K562 (cell line): ENCODE results near the gene TMEM167A. TPM values are rescaled to one million over a fixed set of nuclear protein-coding genes. Genes with fewer than 3 reads are reported as not detected.

ENCODE experiments used
- ATAC-seq: fragments of 200-7000 bp; cut with Tn5 transposase; 3 replicates; pipeline ENCODE4 v1.9.1; 2020; ENCODE audit warnings: moderate library complexity
- BruUV-seq: library from RNA; stranded (reverse); fragments of 400-500 nt; replicated peaks from 2 replicates; lab custom pipeline; 2021; lab: Mats Ljungman, UMichigan
- CTCF ChIA-PET: fragments of 300-600 bp; formaldehyde crosslinking; extraction: SDS; loops from one replicate; lab custom pipeline; 2021; ENCODE audit warnings: low intra/inter-chr PET ratio; lab: Yijun Ruan, JAX
- POLR2A ChIA-PET: fragments of 300-600, 350-650 bp; sonication (Branson Sonifier 250); formaldehyde crosslinking; extraction: SDS; loops from one replicate; lab custom pipeline; 2021; ENCODE audit warnings: antibody characterized with exemption, inconsistent platforms; lab: Yijun Ruan, JAX
- DNase-seq, 4 experiments: peaks; one replicate each; pipeline versions ENCODE4 v3.0.0 to v3.0.0-alpha.2; 2011 to 2018; ENCODE audit warnings: low spot score in 3 of 4, mixed read lengths in 3 of 4; ENCODE audit errors: extremely low read depth in 1 of 4
- FAIRE-seq: peaks from 2 replicates; lab custom pipeline; 2011; peaks lifted over from hg19 to GRCh38; lab: Jason Lieb, UNC
- H2AFZ ChIP-seq: 2 replicates; pipeline ENCODE4 v1.6.0; 2011; ENCODE audit warnings: low read depth, low read length, control low read depth, inconsistent platforms
- H3K27ac ChIP-seq: fragments of 200-600 bp; 3 replicates; pipeline ENCODE4 v1.8.0; 2011; ENCODE audit warnings: low read depth, mild to moderate bottlenecking, control low read depth, inconsistent platforms, low read length, moderate library complexity, mixed read lengths; ENCODE audit errors: extremely low read depth
- H3K27me3 ChIP-seq, 2 experiments: fragments of 300-600 bp in 1 of 2; 2 replicates in 1 of 2; 3 replicates in 1 of 2; pipeline versions ENCODE4 v1.6.0 to v1.8.0; 2011; ENCODE audit warnings: inconsistent platforms in 2 of 2, low read length in 2 of 2, mild to moderate bottlenecking in 1 of 2, mixed read lengths in 1 of 2, moderate library complexity in 1 of 2; ENCODE audit not compliant: control insufficient read depth in 2 of 2, insufficient read depth in 2 of 2
- H3K36me3 ChIP-seq: fragments of 300-600 bp; 3 replicates; pipeline ENCODE4 v1.8.0; 2011; ENCODE audit warnings: mild to moderate bottlenecking, low read length, inconsistent platforms; ENCODE audit not compliant: control insufficient read depth, insufficient read depth
- H3K4me1 ChIP-seq, 2 experiments: fragments of 200-600 bp in 1 of 2; replicated peaks in 1 of 2; 2 replicates in 1 of 2; 3 replicates in 1 of 2; pipeline versions ENCODE4 v1.5.1 to v1.8.0; 2011; ENCODE audit warnings: inconsistent platforms in 2 of 2, low read length in 2 of 2, mild to moderate bottlenecking in 1 of 2, mixed read lengths in 1 of 2, moderate library complexity in 1 of 2; ENCODE audit not compliant: control insufficient read depth in 2 of 2, insufficient read depth in 2 of 2
- H3K4me2 ChIP-seq: 2 replicates; pipeline ENCODE4 v1.6.1; 2011; ENCODE audit warnings: low read length, control low read depth, inconsistent platforms, mixed read lengths; ENCODE audit not compliant: insufficient read depth
- H3K4me3 ChIP-seq: fragments of 200-600 bp; sonication (generic), shearing (Covaris generic); 2 replicates; pipeline ENCODE4 v1.5.1; 2016; ENCODE audit warnings: control low read depth, inconsistent platforms
- H3K79me2 ChIP-seq: fragments of 200-600 bp; 3 replicates; pipeline ENCODE4 v1.8.0; 2011; ENCODE audit warnings: low read length, inconsistent platforms; ENCODE audit not compliant: control insufficient read depth, insufficient read depth
- H3K9ac ChIP-seq, 2 experiments: 2 replicates each; pipeline versions ENCODE4 v1.6.0 to v1.6.1; 2011; ENCODE audit warnings: low read depth in 2 of 2, low read length in 2 of 2, control low read depth in 1 of 2, inconsistent platforms in 1 of 2, mild to moderate bottlenecking in 1 of 2, mixed read lengths in 1 of 2; ENCODE audit not compliant: insufficient read depth in 1 of 2
- H3K9me1 ChIP-seq: one replicate; pipeline ENCODE4 v1.6.0; 2011; ENCODE audit warnings: inconsistent platforms, mild to moderate bottlenecking, low read length, moderate library complexity; ENCODE audit not compliant: control insufficient read depth, insufficient read depth
- H3K9me3 ChIP-seq: replicated peaks from 2 replicates; pipeline ENCODE4 v1.5.1; 2011; ENCODE audit warnings: low read depth, low read length, inconsistent platforms; ENCODE audit not compliant: control insufficient read depth, insufficient read depth
- H4K20me1 ChIP-seq: replicated peaks from 2 replicates; pipeline ENCODE4 v1.6.1; 2011; ENCODE audit warnings: low read length, inconsistent platforms, mixed read lengths; ENCODE audit not compliant: control insufficient read depth, insufficient read depth
- CBFA2T2 ChIP-seq: fragments of 450-650 bp; conservative IDR thresholded peaks from 2 replicates; pipeline ENCODE4 v1.6.1; 2017; ENCODE audit warnings: mild to moderate bottlenecking
- CREB1 ChIP-seq, 2 experiments: sonication (generic) in 1 of 2; formaldehyde crosslinking in 1 of 2; IDR thresholded peaks; 2 replicates each; pipeline versions ENCODE4 v1.6.1 to v1.8.0; 2012 to 2022; ENCODE audit warnings: inconsistent platforms in 1 of 2, mild to moderate bottlenecking in 1 of 2, missing genetic modification reagents in 1 of 2, moderate library complexity in 1 of 2
- FOXK2 ChIP-seq, 2 experiments: fragments of 450-650 bp; IDR thresholded peaks in 1 of 2; conservative IDR thresholded peaks in 1 of 2; 2 replicates each; pipeline ENCODE4 v1.6.1; 2016; ENCODE audit warnings: low read depth in 2 of 2, mild to moderate bottlenecking in 1 of 2
- GATAD2B ChIP-seq: fragments of 450-650 bp; IDR thresholded peaks from 2 replicates; pipeline ENCODE4 v1.6.1; 2017; ENCODE audit warnings: mild to moderate bottlenecking, borderline replicate concordance
- IRF2 ChIP-seq: sonication (generic); formaldehyde crosslinking; IDR thresholded peaks from 2 replicates; pipeline ENCODE4 v1.8.1; 2022; ENCODE audit warnings: mild to moderate bottlenecking, missing genetic modification reagents
- TEAD1 ChIP-seq, 2 experiments: fragments of 450-650 bp in 1 of 2; sonication (generic) in 1 of 2; formaldehyde crosslinking; IDR thresholded peaks; 2 replicates each; pipeline versions ENCODE4 v1.4.0 to v1.8.0; 2020 to 2022; ENCODE audit warnings: mild to moderate bottlenecking in 2 of 2, missing genetic modification reagents in 1 of 2
- U2AF2 ChIP-seq: fragments of 200-400 bp; formaldehyde crosslinking; optimal IDR thresholded peaks from 2 replicates; pipeline ENCODE3; 2017; ENCODE audit warnings: low read depth, mild to moderate bottlenecking, low read length
- ZBTB17 ChIP-seq: fragments of 450-650 bp; formaldehyde crosslinking; IDR thresholded peaks from 2 replicates; pipeline ENCODE4 v1.4.0; 2020; ENCODE audit warnings: mild to moderate bottlenecking
- ZNF274 ChIP-seq: IDR thresholded peaks from 2 replicates; pipeline ENCODE4 v1.6.1; 2011; ENCODE audit warnings: low read depth, mild to moderate bottlenecking, low read length, moderate library complexity, borderline replicate concordance
- ZNF766 ChIP-seq: fragments of 200-800 bp; sonication (Bioruptor generic); conservative IDR thresholded peaks from 2 replicates; pipeline ENCODE4 v1.6.1; 2016; ENCODE audit warnings: missing genetic modification characterization, missing compliant biosample characterization
- WGBS: fragments of 100-300 bp; shearing (Covaris generic); methylation state at CpG from one replicate; pipeline ENCODE4 v1.1.6; 2016; ENCODE audit warnings: low coverage, mixed read lengths; ENCODE audit not compliant: insufficient coverage; ENCODE audit errors: missing lambda C conversion rate; 5-methylcytosine and 5-hydroxymethylcytosine counted together
- in situ Hi-C: fragments of 300-500 bp; cut with MboI; formaldehyde crosslinking; loops from 4 replicates; pipeline ENCODE4 v1.15.0; 2018; ENCODE audit warnings: inconsistent platforms, mixed read lengths
- intact Hi-C: fragments of 100-400 bp; cut with micrococcal nuclease; formaldehyde crosslinking; loops from 2 replicates; pipeline ENCODE4 v1.14.2; 2022
- polyA plus RNA-seq, 8 experiments: library from polyadenylated mRNA; depleted of rRNA in 4 of 8; stranded (reverse) in 5 of 8; unstranded in 3 of 8; fragments of >200 nt; fragmentation: Nextera tagmentation in 2 of 8; fragmentation: Illumina TruSeq in 1 of 8; extraction: Ambion mirVana in 2 of 8; extraction: Trizol in 1 of 8; gene quantifications; 2 replicates each; pipeline versions ENCODE4 v1.2.1 to v1.2.3, GENCODE V29; 2011 to 2014; ENCODE audit warnings: inconsistent platforms in 1 of 8, missing spikeins in 1 of 8
- total RNA-seq, 7 experiments: library from RNA; depleted of rRNA in 6 of 7; stranded (reverse); fragments of >200 nt in 6 of 7; fragmentation: Illumina TruSeq in 2 of 7; extraction: Trizol in 2 of 7; gene quantifications; 2 replicates each; pipeline versions ENCODE4 v1.2.1 to v1.2.3, GENCODE V29; 2011 to 2021; ENCODE audit warnings: low replicate concordance in 1 of 7
- TF ChIP-seq, protein P1 (sequence below): sonication (generic); formaldehyde crosslinking; IDR thresholded peaks from 2 replicates; pipeline ENCODE4 v1.8.1; 2023; ENCODE audit warnings: mild to moderate bottlenecking, missing genetic modification reagents
- TF ChIP-seq, protein P2 (sequence below): fragments of 450-650 bp; IDR thresholded peaks from one replicate; pipeline ENCODE4 v1.6.1; 2018; ENCODE audit warnings: mild to moderate bottlenecking, moderate library complexity; ENCODE audit not compliant: partially characterized antibody
- TF ChIP-seq, protein P3 (sequence below): fragments of 250-450 bp; sonication (Bioruptor Pico); IDR thresholded peaks from 2 replicates; pipeline ENCODE4 v1.4.0; 2020; ENCODE audit warnings: mild to moderate bottlenecking, moderate library complexity, borderline replicate concordance
- TF ChIP-seq, protein P4 (sequence below): sonication (generic); formaldehyde crosslinking; IDR thresholded peaks from 2 replicates; pipeline ENCODE4 v1.8.0; 2023; ENCODE audit warnings: mild to moderate bottlenecking, missing genetic modification reagents

Gene TMEM167A
- total and polyA plus RNA-seq, 9 of the 15 experiments (the other 6 are each of a cell fraction or from before 2014, with no cell fraction given): 35.3 to 458 (median 110) TPM

DNA sequence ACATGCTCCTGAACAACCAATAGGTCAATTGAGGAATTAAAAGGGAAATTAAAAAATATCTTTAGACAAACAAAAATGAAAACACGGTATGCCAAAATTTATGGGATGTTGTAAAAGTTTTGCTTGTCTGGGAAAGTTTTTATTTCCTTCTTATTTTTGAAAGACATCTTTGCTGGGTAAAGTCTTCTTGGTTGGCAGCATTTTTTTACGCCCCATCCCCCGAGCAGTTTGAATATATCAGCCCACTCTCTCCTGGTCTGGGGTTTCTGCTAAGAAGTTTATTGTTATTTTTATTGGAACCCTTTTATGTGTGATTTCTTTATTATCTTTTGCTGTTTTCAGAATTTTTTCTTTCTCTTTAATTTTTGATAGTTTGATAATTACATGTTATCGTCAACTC lies 16.5 kb upstream of the TMEM167A start (continued):
- TF ChIP-seq, protein P1, sequence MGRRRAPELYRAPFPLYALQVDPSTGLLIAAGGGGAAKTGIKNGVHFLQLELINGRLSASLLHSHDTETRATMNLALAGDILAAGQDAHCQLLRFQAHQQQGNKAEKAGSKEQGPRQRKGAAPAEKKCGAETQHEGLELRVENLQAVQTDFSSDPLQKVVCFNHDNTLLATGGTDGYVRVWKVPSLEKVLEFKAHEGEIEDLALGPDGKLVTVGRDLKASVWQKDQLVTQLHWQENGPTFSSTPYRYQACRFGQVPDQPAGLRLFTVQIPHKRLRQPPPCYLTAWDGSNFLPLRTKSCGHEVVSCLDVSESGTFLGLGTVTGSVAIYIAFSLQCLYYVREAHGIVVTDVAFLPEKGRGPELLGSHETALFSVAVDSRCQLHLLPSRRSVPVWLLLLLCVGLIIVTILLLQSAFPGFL (CRISPR knock-in tag): no peak
- no peak for TF ChIP-seq CBFA2T2

DNA sequence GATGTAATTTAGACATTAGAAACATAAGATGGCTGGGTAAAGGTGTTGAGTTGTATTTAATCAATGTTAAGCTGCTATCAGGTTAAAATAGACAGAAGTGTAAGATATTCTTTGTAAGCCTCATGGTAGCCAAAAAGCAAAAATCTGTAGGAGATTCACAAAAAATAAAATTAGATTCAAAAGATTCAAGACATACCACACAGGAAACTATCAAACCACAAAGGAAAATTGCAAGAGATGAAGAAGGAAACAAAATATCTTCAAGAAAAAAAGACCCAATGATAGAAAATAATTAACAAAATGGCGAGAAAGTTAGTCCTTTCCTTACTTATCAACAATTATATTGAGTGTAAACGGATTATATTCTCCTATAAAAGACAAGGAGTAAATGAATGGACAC lies 15.4 kb upstream of the TMEM167A start:
- Histone ChIP-seq H3K79me2 (no peaks in the 10 kb centered on the region), H3K27ac (no peak overlapping the region), H3K4me3 (no peak overlapping the region), H3K4me1 (peaks cover 0 to 3% of the 10 kb centered on the region in 2 experiments; a peak in 4 of 5 replicates), H3K9me1 (no peaks in the 10 kb centered on the region), H3K9ac (no peak overlapping the region), H3K4me2 (no peak overlapping the region), H3K9me3 (no peaks in the 10 kb centered on the region; the same call in 1 of the 2 replicates), H3K27me3 (no peaks in the 10 kb centered on the region), H2AFZ (no peak overlapping the region), H4K20me1 (no peaks in the 10 kb centered on the region), H3K36me3 (no peaks in the 10 kb centered on the region)
- BruUV-seq: no TSS peak
- no peak for ATAC-seq
- DNase-seq: no peak
- CTCF ChIA-PET: no interaction called here
- intact Hi-C loops (no loop called here), in situ Hi-C loops (no loop called here)
- 54% methylated on average over 2 of the region's 2 CpGs for WGBS
- no peak for FAIRE-seq
- POLR2A ChIA-PET: no interaction called here
- no peak for TF ChIP-seq TEAD1 (CRISPR knock-in tag; IDR thresholded peaks at IDR 0.05)
- TF ChIP-seq CREB1 (IDR thresholded peaks at IDR 0.05): no peak
- no peak for TF ChIP-seq CREB1 (CRISPR knock-in tag; IDR thresholded peaks at IDR 0.05)
- TF ChIP-seq, protein P2, sequence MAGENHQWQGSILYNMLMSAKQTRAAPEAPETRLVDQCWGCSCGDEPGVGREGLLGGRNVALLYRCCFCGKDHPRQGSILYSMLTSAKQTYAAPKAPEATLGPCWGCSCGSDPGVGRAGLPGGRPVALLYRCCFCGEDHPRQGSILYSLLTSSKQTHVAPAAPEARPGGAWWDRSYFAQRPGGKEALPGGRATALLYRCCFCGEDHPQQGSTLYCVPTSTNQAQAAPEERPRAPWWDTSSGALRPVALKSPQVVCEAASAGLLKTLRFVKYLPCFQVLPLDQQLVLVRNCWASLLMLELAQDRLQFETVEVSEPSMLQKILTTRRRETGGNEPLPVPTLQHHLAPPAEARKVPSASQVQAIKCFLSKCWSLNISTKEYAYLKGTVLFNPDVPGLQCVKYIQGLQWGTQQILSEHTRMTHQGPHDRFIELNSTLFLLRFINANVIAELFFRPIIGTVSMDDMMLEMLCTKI: no peak
- no peak for TF ChIP-seq IRF2 (CRISPR knock-in tag)
- no peak for TF ChIP-seq ZNF274
- no peak for TF ChIP-seq ZBTB17 (CRISPR knock-in tag)
- no peak for TF ChIP-seq U2AF2
- TF ChIP-seq FOXK2 (conservative IDR thresholded peaks at IDR 0.05 in 1 of 2, IDR thresholded peaks at IDR 0.05 in 1 of 2; ENCODE audit: low read depth in 2 of 2): no peak
- TF ChIP-seq ZNF766: no peak
- TF ChIP-seq GATAD2B: no peak
- TF ChIP-seq, protein P3, sequence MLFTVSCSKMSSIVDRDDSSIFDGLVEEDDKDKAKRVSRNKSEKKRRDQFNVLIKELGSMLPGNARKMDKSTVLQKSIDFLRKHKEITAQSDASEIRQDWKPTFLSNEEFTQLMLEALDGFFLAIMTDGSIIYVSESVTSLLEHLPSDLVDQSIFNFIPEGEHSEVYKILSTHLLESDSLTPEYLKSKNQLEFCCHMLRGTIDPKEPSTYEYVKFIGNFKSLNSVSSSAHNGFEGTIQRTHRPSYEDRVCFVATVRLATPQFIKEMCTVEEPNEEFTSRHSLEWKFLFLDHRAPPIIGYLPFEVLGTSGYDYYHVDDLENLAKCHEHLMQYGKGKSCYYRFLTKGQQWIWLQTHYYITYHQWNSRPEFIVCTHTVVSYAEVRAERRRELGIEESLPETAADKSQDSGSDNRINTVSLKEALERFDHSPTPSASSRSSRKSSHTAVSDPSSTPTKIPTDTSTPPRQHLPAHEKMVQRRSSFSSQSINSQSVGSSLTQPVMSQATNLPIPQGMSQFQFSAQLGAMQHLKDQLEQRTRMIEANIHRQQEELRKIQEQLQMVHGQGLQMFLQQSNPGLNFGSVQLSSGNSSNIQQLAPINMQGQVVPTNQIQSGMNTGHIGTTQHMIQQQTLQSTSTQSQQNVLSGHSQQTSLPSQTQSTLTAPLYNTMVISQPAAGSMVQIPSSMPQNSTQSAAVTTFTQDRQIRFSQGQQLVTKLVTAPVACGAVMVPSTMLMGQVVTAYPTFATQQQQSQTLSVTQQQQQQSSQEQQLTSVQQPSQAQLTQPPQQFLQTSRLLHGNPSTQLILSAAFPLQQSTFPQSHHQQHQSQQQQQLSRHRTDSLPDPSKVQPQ: no peak
- TF ChIP-seq, protein P4, sequence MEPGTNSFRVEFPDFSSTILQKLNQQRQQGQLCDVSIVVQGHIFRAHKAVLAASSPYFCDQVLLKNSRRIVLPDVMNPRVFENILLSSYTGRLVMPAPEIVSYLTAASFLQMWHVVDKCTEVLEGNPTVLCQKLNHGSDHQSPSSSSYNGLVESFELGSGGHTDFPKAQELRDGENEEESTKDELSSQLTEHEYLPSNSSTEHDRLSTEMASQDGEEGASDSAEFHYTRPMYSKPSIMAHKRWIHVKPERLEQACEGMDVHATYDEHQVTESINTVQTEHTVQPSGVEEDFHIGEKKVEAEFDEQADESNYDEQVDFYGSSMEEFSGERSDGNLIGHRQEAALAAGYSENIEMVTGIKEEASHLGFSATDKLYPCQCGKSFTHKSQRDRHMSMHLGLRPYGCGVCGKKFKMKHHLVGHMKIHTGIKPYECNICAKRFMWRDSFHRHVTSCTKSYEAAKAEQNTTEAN: no peak
